HG03060 (cell line): Measurements from ENCODE around the gene ABCB11.

ENCODE experiments used
- ATAC-seq: cut with Tn5 transposase; IDR thresholded peaks from one replicate; pipeline ENCODE4 v1.9.1; 2021; ENCODE audit warnings: low read depth, moderate number of reproducible peaks; ENCODE audit not compliant: unreplicated experiment

ABCB11 gene

GRCh38 chr2:168981651-168982050 is 49.5 kb downstream of the ABCB11 start:
- no peak for ATAC-seq

- ATAC-seq, result no peak
These were observed 52.7 kb downstream of the ABCB11 start for GRCh38 chr2:168978461-168978861.

DNA sequence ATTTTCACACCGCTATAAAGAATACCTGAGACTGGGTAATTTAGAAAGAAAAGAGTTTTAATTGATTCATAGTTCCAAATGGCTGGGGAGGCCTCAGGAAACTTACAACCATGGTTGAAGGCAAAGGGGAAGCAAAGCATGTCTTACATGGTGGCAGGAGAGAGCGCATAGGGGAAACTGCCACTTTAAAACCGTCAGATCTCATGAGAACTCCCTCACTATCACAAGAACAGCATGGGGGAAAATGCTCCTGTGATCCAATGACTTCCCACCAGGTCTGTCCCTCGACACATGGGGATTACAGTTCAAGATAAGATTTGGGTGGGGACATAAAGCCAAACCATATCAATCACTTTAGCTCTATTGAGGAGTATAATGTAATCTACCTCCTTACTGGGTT is 53.5 kb downstream of the ABCB11 start:
- no peak for ATAC-seq

GRCh38 chr2:168976034-168976654 is 55.0 kb downstream of the ABCB11 start:
- ATAC-seq, result no peak

- no peak for ATAC-seq
These were observed 56.7 kb downstream of the ABCB11 start for GRCh38 chr2:168974428-168974827.

DNA sequence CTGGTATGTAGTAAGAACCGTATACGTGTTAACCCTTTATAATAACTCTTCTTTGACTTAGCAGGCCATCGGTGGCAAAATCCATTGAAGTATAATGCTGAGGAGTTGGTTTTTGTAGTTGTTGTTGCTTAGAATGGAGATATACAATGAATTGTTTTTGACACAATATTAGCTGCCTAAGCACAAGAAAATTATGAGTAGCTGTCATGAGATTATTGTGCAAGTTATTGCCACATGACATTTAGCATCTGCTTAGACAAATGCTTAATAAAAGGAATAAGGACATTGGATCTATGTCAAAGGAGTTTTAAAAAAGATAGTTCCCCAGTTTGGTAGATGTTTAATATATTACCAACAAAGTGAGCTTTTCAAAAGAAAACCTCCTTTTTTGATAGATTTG is 59.9 kb downstream of the ABCB11 start:
- ATAC-seq, result no peak

GRCh38 chr2:168970711-168971233 is 60.4 kb downstream of the ABCB11 start:
- ATAC-seq, result no peak

DNA sequence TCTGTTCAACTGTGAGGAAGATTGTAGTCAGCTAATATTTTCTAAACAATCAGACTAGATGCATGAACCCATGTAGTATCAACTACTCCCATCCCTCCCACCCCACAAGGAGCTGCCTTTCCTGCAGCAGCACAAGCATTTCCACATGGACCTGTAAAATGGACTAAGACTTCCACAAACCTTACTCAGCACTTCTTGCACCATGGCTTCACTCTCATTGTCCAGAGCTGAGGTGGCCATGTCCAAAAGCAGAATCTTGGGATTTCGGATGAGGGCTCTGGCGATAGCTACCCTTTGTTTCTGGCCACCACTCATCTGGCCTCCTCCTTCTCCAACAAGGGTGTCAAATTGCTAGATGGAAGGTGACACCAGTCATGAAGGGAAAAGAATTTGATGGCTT is 61.3 kb downstream of the ABCB11 start:
- ATAC-seq, result no peak

DNA sequence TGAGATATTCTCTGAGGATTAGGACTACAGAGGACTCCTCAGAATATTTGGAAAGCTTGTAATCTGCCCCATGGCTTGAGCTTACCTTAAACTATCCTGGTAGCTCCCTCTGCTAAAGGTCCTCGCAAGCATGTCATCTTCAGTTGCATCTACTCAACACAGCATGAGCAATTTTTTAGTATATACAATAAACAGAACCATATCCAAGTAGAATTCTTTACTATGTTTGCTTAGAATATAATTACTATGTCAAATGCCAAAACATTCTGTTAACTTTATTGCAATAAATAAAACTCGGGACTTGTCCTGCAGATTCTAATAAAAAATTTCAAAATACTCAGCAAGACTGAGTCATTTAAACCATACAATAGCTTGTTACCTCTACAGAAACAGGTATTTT is 62.8 kb downstream of the ABCB11 start:
- no peak for ATAC-seq

GRCh38 chr2:168964251-168964807 is 66.8 kb downstream of the ABCB11 start:
- ATAC-seq, result no peak

DNA sequence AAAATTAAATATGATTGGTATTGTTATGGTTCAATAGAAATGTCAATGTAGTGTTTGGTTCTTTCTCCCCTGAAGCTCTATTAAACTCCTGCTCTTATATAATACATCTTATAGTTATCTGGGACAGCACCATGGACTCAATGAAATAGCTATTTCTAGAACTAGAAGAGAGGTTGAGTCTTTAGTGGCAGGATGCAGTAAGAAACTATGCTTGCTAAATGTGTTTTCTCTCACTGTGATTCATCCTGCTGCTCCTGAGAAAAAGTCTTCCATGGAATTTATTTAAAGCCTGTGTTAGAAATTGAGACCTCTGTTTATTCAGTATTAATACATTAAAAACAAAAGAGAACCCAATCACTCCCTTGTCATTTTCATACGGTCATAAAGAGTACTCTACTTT is 68.5 kb downstream of the ABCB11 start:
- no peak for ATAC-seq

DNA sequence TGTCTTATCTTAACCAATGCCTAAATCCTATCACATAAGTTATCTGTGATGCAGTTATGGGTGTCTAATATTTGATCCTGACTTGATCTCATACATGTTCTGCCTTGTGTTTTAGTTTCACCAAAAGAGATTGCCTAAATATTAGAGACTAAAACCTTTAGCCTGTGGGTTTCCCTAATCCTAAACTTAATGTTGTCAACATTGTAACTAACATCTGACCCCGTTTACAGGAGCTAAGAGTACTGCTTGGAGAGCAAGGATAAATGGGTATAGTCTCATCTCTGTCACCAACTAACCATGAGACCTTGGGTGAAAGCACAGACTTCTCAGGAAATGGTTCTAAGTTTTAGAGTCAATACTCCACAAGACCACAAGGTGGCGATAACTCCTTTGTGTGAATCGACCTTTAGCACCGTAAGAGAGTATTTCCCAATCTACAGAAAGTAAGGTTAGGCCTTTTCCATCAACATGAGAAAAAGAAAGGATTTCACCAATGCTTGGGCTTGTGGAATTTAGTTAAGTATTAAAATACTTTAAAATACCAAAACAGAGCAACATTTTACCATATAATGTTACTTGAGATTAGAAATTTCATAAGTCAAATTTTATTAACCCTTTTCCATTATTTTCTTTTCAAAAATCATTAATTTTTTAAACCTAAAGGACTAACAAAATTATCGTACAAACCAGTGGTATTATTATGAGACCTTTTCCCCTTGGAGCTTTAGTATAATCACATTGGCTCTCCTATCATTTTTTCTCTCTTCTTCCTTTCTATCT is 69.5 kb downstream of the ABCB11 start:
- ATAC-seq, result no peak

- ATAC-seq, result no peak
These were observed 74.7 kb downstream of the ABCB11 start for GRCh38 chr2:168956392-168956791.

- ATAC-seq, result no peak
These were observed 75.8 kb downstream of the ABCB11 start for GRCh38 chr2:168955321-168955720.

DNA sequence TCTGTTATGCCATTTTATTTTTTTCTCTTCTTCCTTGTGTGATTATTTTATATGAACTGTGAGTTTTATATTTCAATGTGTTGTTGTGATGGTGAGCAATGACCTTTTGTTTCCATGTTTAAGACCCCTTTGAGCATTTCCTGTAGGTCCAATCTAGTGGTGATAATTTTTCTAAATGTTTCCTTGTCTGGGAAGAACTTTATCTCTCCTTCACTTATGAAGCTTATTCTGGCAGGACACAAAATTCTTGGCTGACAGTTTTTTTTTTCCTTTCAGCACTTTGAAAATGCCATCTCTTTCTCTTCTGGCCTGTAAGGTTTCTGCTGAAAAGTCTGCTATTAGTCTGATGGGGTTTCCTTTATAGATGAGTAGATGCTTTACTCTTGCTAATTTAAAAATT is 76.9 kb downstream of the ABCB11 start:
- no peak for ATAC-seq

- ATAC-seq, result no peak
These were observed 78.7 kb downstream of the ABCB11 start for GRCh38 chr2:168952424-168952823.

DNA sequence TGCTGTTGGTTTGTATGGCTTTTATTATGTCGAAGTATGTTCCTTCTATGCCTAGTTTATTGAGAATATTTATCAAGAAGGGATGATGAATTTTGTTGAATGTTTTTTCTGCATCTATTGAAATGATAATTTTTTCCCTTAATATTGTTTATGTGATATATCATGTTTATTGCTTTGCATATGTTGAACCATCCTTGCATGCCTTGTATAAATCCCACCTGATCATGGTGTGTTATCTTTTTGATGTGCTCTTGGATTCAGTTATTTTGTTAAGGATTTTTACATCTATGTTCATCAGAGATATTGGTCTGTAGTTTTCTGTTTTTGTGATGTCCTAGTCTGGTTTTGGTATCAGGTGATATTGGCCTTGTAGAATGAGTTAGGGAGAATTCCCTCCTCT is 79.3 kb downstream of the ABCB11 start:
- ATAC-seq, result no peak

- no peak for ATAC-seq
These were observed 81.8 kb downstream of the ABCB11 start for GRCh38 chr2:168949324-168949723.

- no peak for ATAC-seq
These were observed 82.4 kb downstream of the ABCB11 start for GRCh38 chr2:168948621-168949212.

DNA sequence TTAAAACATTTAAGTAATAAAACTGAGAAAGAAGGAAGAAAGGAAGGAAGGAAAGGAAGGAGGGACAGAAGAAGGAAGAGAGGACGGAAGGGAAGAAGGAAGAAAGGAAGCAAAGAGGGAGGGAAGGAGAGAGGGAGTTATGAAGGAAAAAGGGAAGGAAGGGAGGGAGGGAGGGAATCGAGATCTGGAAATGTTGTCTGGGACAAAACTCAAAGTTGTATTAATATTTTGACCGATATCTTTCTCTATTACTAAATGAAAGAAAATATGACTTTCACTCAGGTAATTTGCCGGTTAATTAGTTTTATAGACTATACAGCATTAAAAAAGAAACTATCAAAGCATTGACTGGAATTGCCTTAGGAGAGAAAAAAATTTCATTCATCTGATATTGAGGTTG is 85.6 kb downstream of the ABCB11 start:
- no peak for ATAC-seq

DNA sequence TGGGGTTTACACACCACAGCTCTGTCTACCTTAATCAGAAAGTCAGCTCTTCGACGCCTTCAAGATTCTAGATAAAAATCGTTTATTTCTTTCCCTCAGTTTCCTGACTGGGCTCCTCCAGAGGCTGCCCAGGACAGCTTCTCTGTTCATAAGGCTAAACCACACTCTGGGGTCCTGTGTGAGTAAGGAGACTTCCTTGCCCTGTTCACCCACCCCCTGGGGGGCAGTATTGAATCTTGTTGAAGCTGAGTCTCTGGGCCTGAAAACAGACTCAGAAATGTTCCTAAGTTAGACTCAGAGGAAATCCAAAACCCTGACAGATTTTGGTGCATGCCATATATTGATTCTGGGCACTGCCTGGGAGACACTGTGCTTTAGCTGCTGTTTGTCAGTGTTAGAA is 87.1 kb downstream of the ABCB11 start:
- ATAC-seq, result no peak
